PC-9 (cell line): ENCODE measurements around the gene NOS1AP. TPM values are rescaled to one million over a fixed set of nuclear protein-coding genes. Genes with fewer than 3 reads are reported as not detected.
A peak's percentile ranks its signal among the peaks of the same experiment; 100 is the strongest.

Experiments
- BruUV-seq: library from RNA; stranded (reverse); fragments of 400-500 nt; replicated peaks from 2 replicates; lab custom pipeline; 2021; lab: Mats Ljungman, UMichigan
- CTCF ChIA-PET: fragments of 300-600 bp; sonication (Branson Sonifier 250); formaldehyde crosslinking; loops from one replicate; lab custom pipeline; 2022; ENCODE audit warnings: antibody characterized with exemption; lab: Charles Lee
- POLR2A ChIA-PET: fragments of 300-600 bp; sonication (Branson Sonifier 250); formaldehyde crosslinking; loops from one replicate; lab custom pipeline; 2022; ENCODE audit warnings: antibody characterized with exemption; ENCODE audit not compliant: unreplicated experiment; lab: Charles Lee
- DNase-seq, 2 experiments: peaks; one replicate each; pipeline versions ENCODE4 v3.0.0 to v3.0.0-alpha.2; 2015 to 2022; ENCODE audit warnings: mixed read lengths in 1 of 2
- H2AFZ ChIP-seq: fragments of 200-600 bp; sonication (generic); 2 replicates; pipeline ENCODE4 v1.8.1; 2017; ENCODE audit warnings: antibody characterized with exemption
- H3F3A ChIP-seq: fragments of 200-600 bp; sonication (generic); 2 replicates; pipeline ENCODE4 v1.8.1; 2017; ENCODE audit warnings: antibody characterized with exemption, mild to moderate bottlenecking, low read depth; ENCODE audit not compliant: insufficient read depth
- H3K27ac ChIP-seq: fragments of 200-600 bp; sonication (generic); 2 replicates; pipeline ENCODE4 v1.6.1; 2016; ENCODE audit warnings: mixed run types
- H3K27me3 ChIP-seq: fragments of 200-600 bp; sonication (generic); 2 replicates; pipeline ENCODE4 v1.6.1; 2016; ENCODE audit warnings: low read depth, mixed run types; ENCODE audit not compliant: insufficient read depth
- H3K36me3 ChIP-seq: fragments of 200-600 bp; sonication (generic); 2 replicates; pipeline ENCODE4 v1.6.1; 2016; ENCODE audit warnings: low read depth, mixed run types
- H3K4me1 ChIP-seq: fragments of 200-600 bp; sonication (generic); replicated peaks from 2 replicates; pipeline ENCODE4 v1.6.1; 2016; ENCODE audit warnings: mixed run types; ENCODE audit not compliant: insufficient read depth
- H3K4me2 ChIP-seq: fragments of 200-600 bp; sonication (generic); 2 replicates; pipeline ENCODE4 v1.6.1; 2017; ENCODE audit warnings: mixed run types
- H3K4me3 ChIP-seq: fragments of 200-600 bp; sonication (generic); 2 replicates; pipeline ENCODE4 v1.6.1; 2016; ENCODE audit warnings: mixed run types
- H3K79me2 ChIP-seq: fragments of 200-600 bp; sonication (generic); 2 replicates; pipeline ENCODE4 v1.6.1; 2017; ENCODE audit warnings: low read depth, mixed run types
- H3K9me2 ChIP-seq: fragments of 200-600 bp; sonication (generic); 2 replicates; pipeline ENCODE4 v1.8.1; 2017; ENCODE audit warnings: mild to moderate bottlenecking; ENCODE audit not compliant: insufficient read depth
- H3K9me3 ChIP-seq: fragments of 200-600 bp; sonication (generic); 2 replicates; pipeline ENCODE4 v1.8.1; 2016; ENCODE audit warnings: low read depth; ENCODE audit not compliant: insufficient read depth
- H4K20me1 ChIP-seq: fragments of 200-600 bp; sonication (generic); 2 replicates; pipeline ENCODE4 v1.8.1; 2017; ENCODE audit not compliant: insufficient read depth
- CTCF ChIP-seq: fragments of 200-600 bp; sonication (generic); conservative IDR thresholded peaks from 2 replicates; pipeline ENCODE4 v1.6.1; 2017; ENCODE audit warnings: mixed run types, antibody characterized with exemption, mild to moderate bottlenecking, moderate library complexity
- EZH2 ChIP-seq: fragments of 200-600 bp; sonication (generic); IDR thresholded peaks from 2 replicates; pipeline ENCODE4 v1.8.0; 2017; ENCODE audit warnings: antibody characterized with exemption, low read depth
- intact Hi-C: fragments of 100-400 bp; cut with micrococcal nuclease; formaldehyde crosslinking; loops from one replicate; pipeline ENCODE4 v1.10.0; 2022; ENCODE audit not compliant: unreplicated experiment
- total RNA-seq: library from RNA; stranded (reverse); gene quantifications from 2 replicates; pipeline ENCODE4 v1.2.3, GENCODE V29; 2021

NOS1AP gene
- total RNA-seq, 1 experiment from 2014 or later = 9.9 TPM

DNA sequence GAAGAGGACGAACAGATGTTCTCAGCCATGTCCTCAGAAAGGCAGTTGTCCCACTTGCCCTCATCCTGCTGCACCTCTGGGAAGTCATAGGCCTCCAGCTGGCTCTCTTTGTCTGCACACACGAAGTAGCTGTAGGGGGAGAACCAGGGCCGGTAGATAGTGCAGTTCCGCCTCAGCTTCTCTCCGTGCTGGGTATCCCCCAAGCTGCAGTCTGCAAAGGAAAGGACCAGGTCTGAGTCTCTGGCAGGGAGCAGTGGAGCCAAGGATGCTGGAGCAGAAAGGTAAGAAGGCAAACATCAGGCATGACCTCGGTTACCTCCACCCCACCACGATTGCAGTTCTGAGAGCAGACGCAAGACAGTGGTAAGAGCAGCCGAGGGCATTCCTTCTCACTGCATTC is 304.9 kb downstream of the NOS1AP start:
- Histone ChIP-seq H2AFZ (no peak overlapping the region), H3K9me2 (no peaks in the 10 kb centered on the region), H3K79me2 (no peaks in the 10 kb centered on the region), H3K36me3 (peaks cover 4% of the 10 kb centered on the region; the same call in 1 of the 2 replicates), H3K4me3 (no peak overlapping the region), H3F3A (peaks cover 12% of the 10 kb centered on the region), H3K4me1 (peaks cover 28% of the 10 kb centered on the region), H3K27me3 (no peaks in the 10 kb centered on the region), H3K4me2 (peak overlapping the region; percentile 32; the same call in 1 of the 2 replicates), H3K27ac (no peak overlapping the region), H3K9me3 (no peaks in the 10 kb centered on the region), H4K20me1 (peaks cover 11% of the 10 kb centered on the region; the same call in 1 of the 2 replicates)
- no peak for TF ChIP-seq CTCF
- TF ChIP-seq EZH2 = no peak
- intact Hi-C loops = loop anchor here (5.0 kb wide), 1 partner anchor 237 kb away; no protein-coding TSS in a partner anchor
- TSS peak; percentile 63 for BruUV-seq
- DNase-seq = no peak
- CTCF ChIA-PET = no interaction called here
- POLR2A ChIA-PET = interaction anchor here (0.6 kb wide), 1 partner anchor 614 kb away, joined by 3 read pairs; no protein-coding TSS in a partner anchor

DNA sequence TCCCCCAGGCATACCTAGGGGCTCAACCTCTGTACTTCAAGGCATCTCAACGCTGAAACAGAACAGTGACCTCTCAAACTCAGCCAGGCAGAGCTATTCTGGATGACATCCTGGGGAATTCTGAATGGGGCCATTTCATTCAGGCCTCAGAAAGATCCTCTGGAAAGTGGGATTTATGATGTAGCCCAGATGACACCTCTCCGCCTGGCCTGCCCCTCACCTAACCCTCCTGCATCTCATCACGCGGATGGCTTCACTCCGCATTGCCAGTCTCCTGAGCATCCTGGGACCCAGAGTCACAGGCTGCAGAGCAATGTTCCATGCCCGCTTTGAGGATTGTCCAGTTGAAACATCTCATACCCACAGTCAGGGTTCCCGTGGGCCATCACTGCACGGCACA is 306.0 kb downstream of the NOS1AP start:
- POLR2A ChIA-PET = no interaction called here

DNA sequence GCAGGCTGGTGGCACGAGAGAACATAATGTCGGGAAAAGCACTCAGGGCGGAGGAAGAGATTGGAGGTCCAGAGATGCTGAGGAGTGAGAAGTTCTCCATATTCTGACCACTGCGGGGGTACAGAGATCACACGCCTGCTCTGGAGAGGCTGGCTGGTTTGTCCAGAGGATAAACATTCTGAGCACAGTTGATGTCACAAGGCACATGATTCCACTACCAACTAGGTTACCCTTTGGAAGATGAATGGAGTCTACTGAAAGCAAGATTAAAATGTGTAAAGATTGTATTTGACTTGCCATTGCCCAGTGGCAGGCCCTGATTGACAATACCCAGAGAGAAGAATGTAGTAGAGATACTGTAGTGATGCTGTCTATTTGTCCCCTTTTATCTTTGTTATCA is 307.2 kb downstream of the NOS1AP start, which contains the start of gene SPATA46:
TSS of gene SPATA46 (minus strand) at position 164 of the 400 bp plus-strand sequence. CDS start at position 100, 64 bp downstream.
- Histone ChIP-seq H3K9me3 (no peaks in the 10 kb centered on the region), H3F3A (peaks cover 12% of the 10 kb centered on the region), H3K27me3 (no peaks in the 10 kb centered on the region), H4K20me1 (peaks cover 11% of the 10 kb centered on the region; the same call in 1 of the 2 replicates), H2AFZ (no peak within 1 kb of the TSS), H3K4me3 (no peak within 1 kb of the TSS), H3K79me2 (no peaks in the 10 kb centered on the region), H3K27ac (no peak within 1 kb of the TSS), H3K4me1 (peaks cover 37% of the 10 kb centered on the region), H3K9me2 (no peaks in the 10 kb centered on the region), H3K4me2 (no peak within 1 kb of the TSS), H3K36me3 (peaks cover 4% of the 10 kb centered on the region; the same call in 1 of the 2 replicates)
- TF ChIP-seq EZH2 = no peak
- no peak for TF ChIP-seq CTCF
- ChIA-PET POLR2A (no interaction called here), CTCF (no interaction called here)
- intact Hi-C loops = no loop called here
- DNase-seq = no peak
- BruUV-seq = no TSS peak

More for the DNA sequence above, 306.0 kb downstream of the NOS1AP start:
- Histone ChIP-seq H3K9me3 (no peaks in the 10 kb centered on the region), H3K4me1 (peaks cover 28% of the 10 kb centered on the region), H2AFZ (no peak overlapping the region), H3K4me3 (no peak overlapping the region), H3F3A (peaks cover 12% of the 10 kb centered on the region), H4K20me1 (peaks cover 11% of the 10 kb centered on the region; the same call in 1 of the 2 replicates), H3K36me3 (peaks cover 4% of the 10 kb centered on the region; the same call in 1 of the 2 replicates), H3K79me2 (no peaks in the 10 kb centered on the region), H3K27me3 (no peaks in the 10 kb centered on the region), H3K9me2 (no peaks in the 10 kb centered on the region), H3K4me2 (no peak overlapping the region), H3K27ac (no peak overlapping the region)
- CTCF ChIA-PET = no interaction called here
- intact Hi-C loops = no loop called here
- no peak for TF ChIP-seq CTCF
- TF ChIP-seq EZH2 = no peak
- no peak for DNase-seq
- BruUV-seq = no TSS peak
